Epithelial cell of proximal tubule (primary cell): Measurements from ENCODE around the gene ATP5PF. TPM values are rescaled to one million over a fixed set of nuclear protein-coding genes. Genes with fewer than 3 reads are reported as not detected.

ENCODE experiments used
- DNase-seq: peaks from one replicate; pipeline ENCODE4 v3.0.0-alpha.2; 2011; ENCODE audit warnings: low read depth
- H3K4me3 ChIP-seq: 2 replicates; pipeline ENCODE4 v1.5.1; 2011; ENCODE audit warnings: low read depth, mild to moderate bottlenecking, low read length
- CTCF ChIP-seq: conservative IDR thresholded peaks from 2 replicates; pipeline ENCODE4 v1.5.1; 2012; ENCODE audit warnings: low read depth, mild to moderate bottlenecking, low read length
- total RNA-seq: library from RNA; depleted of rRNA; stranded (reverse); fragments of >200 nt; gene quantifications from 2 replicates; pipeline ENCODE4 v1.2.3, GENCODE V29; 2015

Gene ATP5PF
- total RNA-seq, 1 donor from 2014 or later, result 73.5 TPM

DNA sequence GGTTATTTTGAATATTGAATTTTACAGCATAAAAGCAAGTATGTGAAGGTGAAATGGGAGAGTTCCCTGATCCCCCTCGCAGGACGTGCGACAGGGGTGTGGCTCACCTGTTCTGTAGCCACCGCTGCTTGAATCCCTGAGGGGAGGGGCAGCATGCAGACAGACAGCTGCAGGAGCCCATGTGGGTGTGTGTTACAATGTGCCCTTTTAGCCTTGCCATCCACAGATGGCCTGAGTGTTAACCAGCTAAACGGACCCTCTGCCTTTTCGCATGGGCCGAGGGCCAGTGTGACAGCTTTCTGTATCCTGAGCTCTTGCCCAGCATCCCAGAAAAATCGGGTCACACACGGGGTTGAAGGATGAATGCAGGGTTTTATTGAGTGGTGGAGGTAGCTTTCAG lies 52.3 kb downstream of the ATP5PF start:
- no peak overlapping the region for H3K4me3 ChIP-seq
- no peak for TF ChIP-seq CTCF
- DNase-seq, result no peak

GRCh38 chr21:25676451-25676850 lies 58.3 kb downstream of the ATP5PF start:
- H3K4me3 ChIP-seq, result no peak overlapping the region
- no peak for DNase-seq
- no peak for TF ChIP-seq CTCF

Other genes with a start within 250 kb of the ATP5PF start
- 62.8 and 65.4 TPM in 2 replicates for gene MRPL39, start 127.4 kb downstream of the ATP5PF start, total RNA-seq
- 0.12 and 0.14 TPM in 2 replicates for gene JAM2, start 95.6 kb downstream of the ATP5PF start, total RNA-seq
- 11.4 and 14.7 TPM in 2 replicates for gene GABPA, start 68 bp upstream of the ATP5PF start, total RNA-seq